Prostate gland (tissue), 2 donors: Measurements from ENCODE around the gene ST7L. TPM values are rescaled to one million over a fixed set of nuclear protein-coding genes. Genes with fewer than 3 reads are reported as not detected.

ENCODE experiments used
- DNase-seq: peaks from one replicate; pipeline ENCODE4 v3.0.0-alpha.2; 2019; ENCODE audit warnings: low spot score
- H3K27ac ChIP-seq, 2 donors: fragments of 200-600 bp; sonication (generic); 2 replicates each; pipeline ENCODE4 v1.5.1; 2017 to 2019
- H3K27me3 ChIP-seq: fragments of 200-600 bp; sonication (generic); replicated peaks from 2 replicates; pipeline ENCODE4 v1.5.1; 2019; ENCODE audit not compliant: insufficient read depth
- H3K36me3 ChIP-seq, 2 donors: fragments of 200-600 bp; sonication (generic); 1 replicate in 1 of 2; 2 replicates in 1 of 2; pipeline versions ENCODE4 v1.5.1 to v1.8.1; 2017 to 2019
- H3K4me1 ChIP-seq: fragments of 200-600 bp; sonication (generic); replicated peaks from 2 replicates; pipeline ENCODE4 v1.5.1; 2019
- H3K4me3 ChIP-seq, 2 donors: fragments of 200-600 bp; sonication (generic); 2 replicates each; pipeline ENCODE4 v1.5.1; 2017 to 2019
- H3K9me3 ChIP-seq: fragments of 200-600 bp; sonication (generic); 2 replicates; pipeline ENCODE4 v1.5.1; 2017
- POLR2A ChIP-seq: fragments of 450-650 bp; IDR thresholded peaks from one replicate; pipeline ENCODE4 v1.6.1; 2016; ENCODE audit warnings: antibody characterized with exemption, mild to moderate bottlenecking
- POLR2AphosphoS5 ChIP-seq: sonication (generic); formaldehyde crosslinking; IDR thresholded peaks from one replicate; pipeline ENCODE4 v1.6.1; 2017; ENCODE audit warnings: antibody characterized with exemption
- intact Hi-C: fragments of 100-400 bp; cut with DNase I; formaldehyde crosslinking; loops from one replicate; pipeline ENCODE4 v1.14.2; 2022
- small RNA-seq, 2 donors: library from RNA; depleted of rRNA; stranded (forward); fragments of <200 nt; gene quantifications; one replicate each; pipeline ENCODE3, GENCODE V24; 2016
- total RNA-seq, 2 donors: library from RNA; depleted of rRNA; stranded (reverse); fragments of >200 nt; gene quantifications; one replicate each; pipeline ENCODE4 v1.1.0, GENCODE V29; 2016
- TF ChIP-seq, protein P1 (sequence below), 4 experiments: fragments of 200-600 bp in 2 of 4; fragments of 450-650 bp in 2 of 4; sonication (generic) in 2 of 4; IDR thresholded peaks; 1 replicate in 3 of 4; 2 replicates in 1 of 4; pipeline ENCODE4 v1.5.1; 2016 to 2019; ENCODE audit warnings: antibody characterized with exemption in 4 of 4, mild to moderate bottlenecking in 2 of 4, moderate library complexity in 2 of 4

ST7L gene
- total RNA-seq, 2 donors from 2014 or later, result 22.7 to 28.4 TPM

- DNase-seq, result no peak
- H3K27me3 ChIP-seq, result no peaks in the 10 kb centered on the region
- intact Hi-C loops, result no loop called here
- no peaks in the 10 kb centered on the region for H3K9me3 ChIP-seq
- no peak overlapping the region for H3K4me3 ChIP-seq
- no peaks in the 10 kb centered on the region for H3K36me3 ChIP-seq
- H3K4me1 ChIP-seq, result no peaks in the 10 kb centered on the region
- H3K27ac ChIP-seq, result no peak overlapping the region
- TF ChIP-seq, protein P1, sequence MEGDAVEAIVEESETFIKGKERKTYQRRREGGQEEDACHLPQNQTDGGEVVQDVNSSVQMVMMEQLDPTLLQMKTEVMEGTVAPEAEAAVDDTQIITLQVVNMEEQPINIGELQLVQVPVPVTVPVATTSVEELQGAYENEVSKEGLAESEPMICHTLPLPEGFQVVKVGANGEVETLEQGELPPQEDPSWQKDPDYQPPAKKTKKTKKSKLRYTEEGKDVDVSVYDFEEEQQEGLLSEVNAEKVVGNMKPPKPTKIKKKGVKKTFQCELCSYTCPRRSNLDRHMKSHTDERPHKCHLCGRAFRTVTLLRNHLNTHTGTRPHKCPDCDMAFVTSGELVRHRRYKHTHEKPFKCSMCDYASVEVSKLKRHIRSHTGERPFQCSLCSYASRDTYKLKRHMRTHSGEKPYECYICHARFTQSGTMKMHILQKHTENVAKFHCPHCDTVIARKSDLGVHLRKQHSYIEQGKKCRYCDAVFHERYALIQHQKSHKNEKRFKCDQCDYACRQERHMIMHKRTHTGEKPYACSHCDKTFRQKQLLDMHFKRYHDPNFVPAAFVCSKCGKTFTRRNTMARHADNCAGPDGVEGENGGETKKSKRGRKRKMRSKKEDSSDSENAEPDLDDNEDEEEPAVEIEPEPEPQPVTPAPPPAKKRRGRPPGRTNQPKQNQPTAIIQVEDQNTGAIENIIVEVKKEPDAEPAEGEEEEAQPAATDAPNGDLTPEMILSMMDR (IDR thresholded peaks at IDR 0.05), result no peak
- TF ChIP-seq POLR2AphosphoS5, result no peak
- no peak for TF ChIP-seq POLR2A
Measured at GRCh38 chr1:112477550-112477949, 141.4 kb downstream of the ST7L start.

Small RNA genes within 50 kb of the gene (small RNA-seq; reads per million reads assigned to genes)
- gene RNU7-70P, result 0 reads per million in 2 donors

Other genes with a start within 250 kb of the ST7L start
- 10 to 100 TPM; 10.6 to 15.2 TPM for gene CTTNBP2NL, start 222.9 kb downstream of the ST7L start, total RNA-seq
- 10 to 100 TPM in 1 of 2 donors, 1 to 10 TPM in 1; 3.2 to 19.7 TPM for gene WNT2B, start 110.2 kb downstream of the ST7L start, total RNA-seq
- 100 to 1,000 TPM in 1 of 2 donors, 10 to 100 TPM in 1; 87.4 to 104 TPM for gene CAPZA1, start 691 bp upstream of the ST7L start, total RNA-seq
- gene MOV10, start 55.5 kb upstream of the ST7L start, total RNA-seq, result 100 to 1,000 TPM in 1 of 2 donors, 10 to 100 TPM in 1; 47.0 to 169 TPM
- gene RHOC, start 88.0 kb upstream of the ST7L start, total RNA-seq, result 100 to 1,000 TPM; 272 to 373 TPM
- gene PPM1J, start 96.2 kb upstream of the ST7L start, total RNA-seq, result 10 to 100 TPM in 1 of 2 donors, 1 to 10 TPM in 1; 2.0 to 16.8 TPM